Ectodermal cell (in vitro differentiated cells): Measurements from ENCODE around the gene DLX3.

Source experiments
- H3K27ac ChIP-seq: 2 replicates; pipeline ENCODE4 v1.7.0; 2013; ENCODE audit warnings: mild to moderate bottlenecking, low read depth, low read length; ENCODE audit not compliant: insufficient read depth, poor library complexity, severe bottlenecking
- H3K27me3 ChIP-seq: 2 replicates; pipeline ENCODE4 v1.7.0; 2013; ENCODE audit warnings: mild to moderate bottlenecking, low read length; ENCODE audit not compliant: insufficient read depth, control insufficient read depth, poor library complexity, severe bottlenecking
- H3K36me3 ChIP-seq: one replicate; pipeline ENCODE4 v1.7.0; 2013; ENCODE audit warnings: low read length; ENCODE audit not compliant: control insufficient read depth, insufficient read depth
- H3K4me1 ChIP-seq: one replicate; pipeline ENCODE4 v1.7.0; 2013; ENCODE audit warnings: low read length; ENCODE audit not compliant: control insufficient read depth, insufficient read depth
- H3K4me3 ChIP-seq: 2 replicates; pipeline ENCODE4 v1.7.0; 2013; ENCODE audit warnings: low read depth, low read length, control low read depth; ENCODE audit not compliant: insufficient read depth
- H3K9me3 ChIP-seq: 2 replicates; pipeline ENCODE4 v1.7.0; 2013; ENCODE audit warnings: mild to moderate bottlenecking, low read length, moderate library complexity; ENCODE audit not compliant: control insufficient read depth
- WGBS, 2 experiments: methylation state at CpG; one replicate each; pipeline ENCODE4 v1.1.7; 2013; ENCODE audit warnings: missing lambda C conversion rate in 2 of 2; 5-methylcytosine and 5-hydroxymethylcytosine counted together

DLX3 gene

GRCh38 chr17:49942947-49943346 is 52.1 kb downstream of the DLX3 start:
- H3K36me3 ChIP-seq = no peaks in the 10 kb centered on the region
- H3K27me3 ChIP-seq = no peaks in the 10 kb centered on the region
- H3K27ac ChIP-seq = no peak overlapping the region
- H3K4me3 ChIP-seq = no peak overlapping the region
- WGBS, 2 experiments = 95 to 98% methylated on average over 5 of the region's 5 CpGs
- H3K9me3 ChIP-seq = no peaks in the 10 kb centered on the region
- peaks cover 15% of the 10 kb centered on the region for H3K4me1 ChIP-seq

GRCh38 chr17:49941427-49941826 is 53.6 kb downstream of the DLX3 start:
- WGBS, 2 experiments = 81 to 83% methylated on average over 10 of the region's 10 CpGs
- H3K4me3 ChIP-seq = no peak overlapping the region
- no peaks in the 10 kb centered on the region for H3K9me3 ChIP-seq
- H3K27ac ChIP-seq = no peak overlapping the region
- H3K27me3 ChIP-seq = no peaks in the 10 kb centered on the region
- H3K4me1 ChIP-seq = peaks cover 15% of the 10 kb centered on the region
- H3K36me3 ChIP-seq = no peaks in the 10 kb centered on the region
